Astrocyte of the hippocampus (primary cell): Measurements from ENCODE around the gene RFLNA.

Experiments used
- DNase-seq: peaks from one replicate; pipeline ENCODE4 v3.0.0; 2011; ENCODE audit warnings: low read depth, low spot score

Gene RFLNA

DNA sequence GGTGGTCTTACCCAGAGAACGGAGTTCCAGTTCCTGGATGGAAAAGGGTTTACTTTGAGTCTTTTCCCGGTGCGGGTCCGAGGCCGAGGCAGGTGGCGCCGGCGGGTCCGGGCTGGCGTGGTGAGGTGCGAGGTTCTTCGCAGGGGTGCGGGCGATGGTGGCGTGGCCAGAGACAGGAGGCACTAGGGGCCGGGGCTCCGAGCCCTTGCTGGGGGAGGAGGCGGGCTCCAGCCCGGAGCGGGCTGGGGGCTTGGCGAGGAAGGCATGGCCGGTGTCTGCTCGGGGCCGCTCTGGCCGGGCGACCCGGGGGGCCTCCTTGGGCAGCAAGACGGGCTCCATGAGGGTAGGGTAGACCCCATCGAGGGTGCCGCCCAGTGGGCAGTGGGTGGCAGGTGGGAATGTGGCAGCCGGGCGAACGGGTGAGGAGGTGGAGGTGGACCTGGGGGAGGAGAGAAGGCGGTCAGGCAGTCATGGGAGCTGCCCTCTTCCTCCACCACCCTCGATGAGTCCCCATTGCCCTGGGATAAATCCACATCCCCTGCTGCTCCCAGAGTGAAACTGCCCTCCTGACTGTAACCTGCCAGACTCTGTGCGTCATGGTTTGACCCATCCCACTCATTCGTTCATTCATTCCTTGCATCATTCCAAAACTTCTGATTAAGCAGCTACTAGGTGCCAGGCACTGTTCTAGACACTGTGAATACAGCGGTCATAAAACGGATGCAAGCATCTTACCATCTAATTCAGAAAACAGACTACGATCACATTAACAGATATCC is 42.0 kb downstream of the RFLNA start:
- DNase-seq, result no peak

DNA sequence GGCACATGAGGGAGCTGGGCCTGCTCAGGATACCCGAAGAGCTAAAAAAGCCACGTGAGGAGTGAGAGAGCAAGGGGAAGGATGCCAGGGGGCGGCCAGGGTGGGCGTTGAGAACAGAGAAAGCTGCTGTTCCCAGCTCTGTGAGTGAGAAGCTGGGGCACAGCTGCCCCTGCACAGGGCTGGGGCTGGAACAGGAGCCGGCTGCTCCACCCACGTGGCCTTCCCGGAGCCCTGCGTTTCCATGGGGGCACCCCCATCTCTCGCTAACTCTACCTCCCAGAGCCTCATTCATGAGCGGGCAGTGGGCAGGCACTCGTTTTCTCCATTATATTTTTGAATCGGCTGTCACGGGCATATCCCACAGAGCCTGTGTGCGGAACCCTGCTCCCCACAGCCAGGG is 42.7 kb downstream of the RFLNA start:
- DNase-seq, result no peak

DNA sequence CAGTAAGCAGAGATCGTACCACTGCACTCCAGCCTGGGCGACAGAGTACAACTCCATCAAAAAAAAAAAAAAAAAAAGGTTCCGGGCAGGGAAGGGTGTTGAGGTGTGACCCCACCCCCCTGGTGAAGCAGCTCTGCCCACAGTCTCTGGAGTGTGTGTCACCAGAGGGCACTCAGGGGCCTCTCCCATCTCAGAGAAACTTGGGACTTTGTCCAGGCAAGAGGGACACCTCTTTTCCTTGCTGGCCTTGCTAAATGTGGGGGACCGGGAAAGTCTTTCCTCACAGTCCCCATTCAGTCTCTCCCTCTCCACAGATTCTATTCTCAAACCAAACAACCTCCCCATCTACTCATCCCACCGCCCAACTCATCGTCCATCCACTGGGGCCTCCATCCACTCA is 43.6 kb downstream of the RFLNA start:
- DNase-seq, result no peak

DNA sequence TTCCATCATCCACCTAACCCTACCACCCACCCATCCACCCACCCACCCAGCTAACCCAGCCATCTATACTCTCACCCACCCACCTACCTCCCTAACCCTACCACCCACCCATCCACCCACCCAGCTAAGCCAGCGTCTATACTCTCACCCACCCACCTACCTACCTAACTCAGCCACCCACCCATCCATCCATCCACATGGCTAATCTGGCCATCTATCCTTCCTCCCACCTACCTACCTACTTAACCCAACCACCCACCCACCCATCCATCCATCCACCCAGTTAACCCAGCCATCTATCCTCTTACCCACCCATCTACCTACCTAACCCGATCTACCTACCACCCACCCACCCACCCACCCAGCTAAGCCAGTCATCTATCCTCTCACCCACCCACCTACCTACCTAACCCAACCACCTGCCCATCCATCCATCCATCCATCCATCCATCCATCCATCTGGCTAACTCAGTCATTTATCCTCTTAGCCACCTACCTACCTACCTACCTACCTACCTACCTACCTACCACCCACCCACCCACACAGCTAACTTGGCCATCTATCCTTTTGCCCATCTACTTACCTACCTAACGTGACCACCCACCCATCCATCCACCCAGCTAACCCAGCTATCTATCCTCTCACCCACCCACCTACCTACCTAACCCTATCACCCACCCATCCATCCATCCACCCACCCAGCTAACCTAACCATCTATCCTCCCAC is 44.1 kb downstream of the RFLNA start:
- no peak for DNase-seq

DNA sequence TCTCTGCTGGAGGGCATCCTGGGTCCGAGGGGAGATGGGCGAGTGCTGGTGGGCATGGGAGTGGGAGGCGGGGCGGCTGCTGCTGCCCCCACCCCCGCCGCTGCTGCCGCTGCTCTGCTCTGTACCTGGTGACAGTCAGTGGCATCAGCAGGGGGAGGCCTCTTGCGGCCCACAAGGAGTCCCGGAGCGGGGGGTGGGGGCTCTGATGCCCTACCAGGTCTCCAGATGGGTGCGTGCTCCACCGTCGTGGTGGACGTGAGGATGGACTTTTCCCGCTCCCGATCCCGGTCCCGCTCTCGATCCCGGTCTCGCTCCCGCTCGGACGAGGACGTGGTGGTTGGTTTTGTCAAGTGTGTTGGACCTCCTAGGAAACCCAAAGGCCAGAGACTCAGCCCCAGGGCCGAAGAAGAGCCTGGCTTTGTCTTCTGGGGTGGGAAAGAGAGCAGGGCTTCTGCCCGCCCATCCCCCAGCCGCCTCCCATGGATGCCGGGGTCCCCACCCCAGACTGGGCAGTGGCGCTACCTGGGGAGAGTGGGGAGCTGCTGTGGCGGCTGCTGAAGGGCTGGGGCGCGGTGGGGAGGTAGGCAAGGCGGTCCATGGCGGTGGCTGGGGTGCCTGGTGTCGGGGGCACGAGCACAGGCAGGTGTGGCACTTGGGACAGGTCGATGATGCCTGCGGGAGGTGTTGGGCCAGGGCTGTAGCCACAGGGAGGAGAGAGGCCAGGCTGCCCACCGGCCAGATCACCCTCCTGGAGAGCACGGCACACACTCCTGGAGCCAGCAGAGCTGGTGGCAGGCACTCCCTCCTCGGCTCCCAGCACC is 45.4 kb downstream of the RFLNA start:
- DNase-seq, result no peak

DNA sequence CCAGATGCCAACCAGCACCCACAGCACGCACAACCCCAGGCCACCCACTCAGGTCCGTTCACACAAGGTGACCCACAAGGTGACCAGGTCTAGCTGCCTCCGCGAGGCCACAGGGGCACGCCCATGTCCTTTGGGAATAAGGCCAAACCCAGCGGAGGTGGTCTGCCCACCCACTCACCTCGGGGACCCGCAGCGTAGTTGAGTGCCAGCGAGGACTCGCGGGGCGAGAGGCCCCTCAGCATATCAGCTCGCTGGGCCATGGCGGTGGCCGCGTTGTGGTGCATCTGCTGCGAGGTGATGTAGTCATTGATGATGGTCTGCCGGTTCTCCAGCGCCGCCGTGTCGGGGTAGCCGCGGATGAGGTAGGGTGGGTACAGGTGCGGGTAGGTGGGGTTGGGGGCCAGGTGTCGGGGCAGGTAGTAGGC is 46.8 kb downstream of the RFLNA start:
- no peak for DNase-seq

DNA sequence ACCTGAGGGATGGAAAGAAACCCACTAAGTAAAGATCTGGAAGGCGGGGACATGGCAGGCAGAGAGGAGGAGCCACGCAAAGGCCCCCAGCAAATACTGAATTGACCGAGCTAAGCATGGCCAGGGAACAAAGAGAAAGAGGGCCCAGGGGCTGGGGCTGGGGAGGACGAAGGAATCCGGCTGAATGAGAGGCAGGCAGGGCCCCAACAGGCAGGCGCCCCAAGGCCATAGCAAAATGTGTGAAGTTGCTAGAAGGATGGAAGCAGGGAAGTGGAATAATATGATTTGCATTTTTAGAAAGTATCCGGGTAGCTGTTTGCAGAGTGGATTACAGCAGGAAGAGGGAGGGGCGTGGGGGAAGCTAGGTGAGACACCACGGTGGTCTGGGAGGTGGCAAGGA is 49.1 kb downstream of the RFLNA start:
- DNase-seq, result no peak

DNA sequence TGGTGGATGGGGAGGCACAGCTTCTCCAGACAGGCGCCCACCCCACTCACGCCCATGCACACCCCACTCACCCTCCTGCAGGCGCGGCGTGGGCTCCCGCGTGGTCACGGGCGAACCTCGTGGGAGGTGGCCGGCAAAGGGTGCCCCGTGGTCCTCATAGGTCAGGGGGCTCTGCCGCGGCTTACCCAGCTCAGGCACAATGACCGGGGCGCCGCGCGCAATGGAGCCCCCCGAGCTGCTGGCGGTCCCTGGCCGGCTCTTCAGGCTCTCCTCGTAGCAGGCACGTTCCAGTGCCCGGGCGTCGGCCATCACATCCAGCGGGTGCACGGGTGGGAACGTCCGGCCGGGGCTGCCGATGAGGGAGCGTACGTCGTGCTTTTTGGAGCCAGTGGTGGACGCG is 49.6 kb downstream of the RFLNA start:
- DNase-seq, result no peak

DNA sequence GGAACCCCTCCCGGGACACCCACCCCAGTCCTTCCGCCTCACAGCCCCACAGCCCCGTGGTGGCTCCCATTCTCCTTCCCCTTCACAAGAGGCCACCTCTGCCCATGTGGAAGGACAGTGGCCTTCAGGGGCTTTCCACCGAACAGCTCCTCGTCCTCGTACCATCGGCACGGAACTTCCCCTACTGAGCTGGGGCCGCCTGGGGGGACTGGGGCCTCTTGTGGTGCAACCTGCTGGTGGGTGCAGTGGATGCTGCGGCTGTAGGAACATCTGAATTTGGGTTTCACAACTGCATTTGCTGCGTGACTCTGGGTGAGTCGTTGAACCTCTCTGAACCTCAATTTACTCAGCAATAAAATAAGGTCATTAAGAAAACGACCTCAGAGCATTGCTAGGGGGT is 50.9 kb downstream of the RFLNA start:
- DNase-seq, result no peak

DNA sequence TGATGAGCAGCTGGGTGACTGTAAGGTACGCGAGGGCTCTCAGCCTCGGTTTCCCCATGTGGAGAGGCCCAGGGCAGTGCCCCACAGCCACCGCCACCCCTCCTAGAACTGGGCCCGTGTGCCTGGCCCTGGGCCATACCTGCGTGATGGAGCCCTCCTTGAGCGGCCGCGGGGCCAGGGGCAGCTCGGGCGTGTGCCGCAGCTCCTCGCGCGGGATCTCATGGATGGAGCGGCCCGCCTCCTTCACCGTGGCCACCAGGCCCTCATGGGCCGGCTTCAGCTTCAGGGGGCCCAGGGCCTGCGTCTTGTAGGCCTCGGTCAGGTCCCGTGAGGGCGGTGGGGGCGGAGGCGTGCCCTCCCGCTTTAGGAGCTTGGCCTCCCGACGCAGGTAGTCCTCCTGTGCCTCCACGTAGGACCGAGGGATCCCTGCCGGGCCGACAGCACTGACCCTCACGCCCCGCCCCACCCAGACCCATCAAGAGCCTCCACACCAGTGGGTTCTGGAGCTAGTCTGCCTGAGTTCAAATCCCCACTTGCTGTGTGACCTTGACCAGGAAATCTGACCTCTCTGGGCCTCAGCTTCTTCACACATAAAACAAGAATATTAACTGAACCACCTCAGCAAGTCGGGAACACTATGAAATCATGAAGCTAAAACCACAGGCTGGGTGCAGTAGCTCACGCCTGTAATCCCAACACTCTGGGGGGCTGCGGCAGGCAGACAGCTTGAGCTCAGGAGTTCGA is 51.7 kb downstream of the RFLNA start:
- no peak for DNase-seq

DNA sequence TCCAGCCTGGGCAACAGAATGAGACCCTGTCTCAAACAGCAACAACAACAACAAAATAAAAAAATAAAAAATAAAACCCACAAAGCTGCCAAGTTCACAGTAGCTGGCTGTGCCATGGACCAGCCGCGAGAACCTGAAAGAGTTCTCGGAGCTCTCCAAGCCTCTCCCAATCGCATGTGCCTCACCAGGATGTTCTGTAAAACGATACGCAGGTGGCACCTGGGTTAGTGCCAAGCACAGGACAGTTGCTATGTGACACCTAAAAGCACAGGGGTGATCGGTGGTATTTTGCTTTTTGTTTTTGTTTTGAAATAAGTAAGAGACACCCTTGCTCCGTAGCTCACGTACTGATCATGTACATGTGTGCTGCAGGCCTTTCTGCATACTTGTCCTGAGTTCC is 52.4 kb downstream of the RFLNA start:
- DNase-seq, result no peak

DNA sequence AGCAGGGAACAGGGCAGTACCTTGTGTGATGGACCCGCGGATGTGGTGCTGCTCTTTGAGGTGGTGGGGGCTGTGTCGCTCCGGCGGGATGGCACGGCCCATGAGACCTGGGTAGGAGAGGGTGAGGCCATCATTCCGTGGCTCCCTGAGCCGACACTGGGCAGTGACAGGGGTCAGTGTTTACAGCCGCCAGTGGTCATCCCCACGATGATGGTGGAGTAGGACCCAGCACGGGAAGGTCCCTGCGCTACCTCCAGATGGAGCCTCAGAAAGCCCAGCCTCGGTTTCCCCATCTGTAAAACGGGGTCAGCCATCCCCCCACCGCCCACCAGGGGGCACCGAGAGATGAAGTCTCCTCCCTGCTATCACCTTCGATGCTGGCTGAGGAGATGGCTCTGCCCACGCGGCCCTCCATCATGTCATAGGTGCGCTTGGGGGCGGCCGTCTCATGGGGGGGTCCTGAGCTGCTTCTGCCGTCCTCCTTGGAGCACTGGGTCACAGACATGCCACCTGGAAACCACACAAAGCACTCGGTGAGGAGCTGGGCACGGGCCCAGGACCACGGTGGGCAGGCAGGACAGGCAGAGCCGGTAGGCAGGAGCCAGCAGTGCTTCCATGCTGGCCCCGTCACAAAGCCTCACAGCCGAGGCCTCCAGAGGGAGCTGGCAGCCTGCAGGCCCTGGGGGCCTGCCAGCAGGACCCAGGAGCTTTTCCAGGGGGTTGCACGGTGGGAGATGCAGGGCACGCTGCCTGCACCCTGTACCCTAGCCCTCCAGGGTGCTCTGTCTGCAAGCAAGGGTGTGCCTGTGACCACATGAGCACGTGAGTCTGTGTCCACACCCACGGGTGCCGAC is 53.1 kb downstream of the RFLNA start:
- no peak for DNase-seq

DNA sequence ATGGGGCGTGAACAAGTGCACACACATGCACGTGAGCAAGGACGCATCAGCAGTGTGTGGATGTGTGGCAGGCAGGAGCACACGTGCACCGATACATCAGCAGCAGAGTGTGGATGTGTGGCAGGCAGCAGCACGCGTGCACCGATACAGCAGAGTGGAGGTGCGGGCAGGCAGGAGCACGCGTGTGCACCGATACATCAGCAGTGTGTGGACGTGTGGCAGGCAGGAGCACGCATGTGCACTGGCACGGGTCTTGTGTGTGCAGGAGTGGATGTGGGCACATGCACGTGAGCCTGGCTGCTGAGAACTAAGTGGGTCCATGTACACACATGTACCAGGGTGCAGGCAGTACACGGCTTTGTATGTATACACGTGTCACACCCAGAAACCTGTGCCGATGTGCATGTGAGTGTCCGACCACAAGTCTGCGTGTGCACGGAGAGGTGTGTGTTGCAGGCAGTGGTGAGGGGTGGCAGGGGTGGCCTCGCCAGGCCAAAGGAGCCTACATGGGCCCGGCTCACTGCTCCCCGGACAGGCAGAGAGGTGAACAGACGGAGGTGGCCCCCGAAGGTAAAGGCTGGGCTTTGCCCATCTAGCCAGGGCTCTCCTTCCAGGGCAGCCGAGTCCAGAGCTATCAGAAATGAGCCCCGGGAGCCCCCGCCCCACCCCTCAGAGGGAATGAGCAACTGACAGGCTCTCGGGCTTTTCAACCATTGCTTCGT is 53.9 kb downstream of the RFLNA start:
- DNase-seq, result no peak

DNA sequence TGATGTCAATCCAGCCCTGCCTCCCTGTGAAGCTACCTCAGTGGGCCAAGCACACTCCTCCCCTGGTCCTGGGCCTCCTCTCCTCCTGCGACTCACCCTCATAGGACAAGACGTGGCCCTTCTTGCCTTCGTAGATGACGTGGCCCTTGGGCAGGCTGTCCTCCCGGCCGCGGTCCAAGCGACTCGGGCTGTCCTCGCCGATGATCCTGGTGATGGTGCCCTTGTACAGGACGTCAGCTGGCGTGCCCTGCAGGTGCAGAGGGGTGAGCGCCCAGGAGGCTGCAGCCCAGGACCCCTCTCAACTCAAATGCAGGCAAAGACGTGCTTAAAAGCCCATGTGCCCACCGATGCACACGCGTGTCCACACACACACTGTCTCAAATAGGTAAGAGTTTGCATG is 55.6 kb downstream of the RFLNA start:
- no peak for DNase-seq

DNA sequence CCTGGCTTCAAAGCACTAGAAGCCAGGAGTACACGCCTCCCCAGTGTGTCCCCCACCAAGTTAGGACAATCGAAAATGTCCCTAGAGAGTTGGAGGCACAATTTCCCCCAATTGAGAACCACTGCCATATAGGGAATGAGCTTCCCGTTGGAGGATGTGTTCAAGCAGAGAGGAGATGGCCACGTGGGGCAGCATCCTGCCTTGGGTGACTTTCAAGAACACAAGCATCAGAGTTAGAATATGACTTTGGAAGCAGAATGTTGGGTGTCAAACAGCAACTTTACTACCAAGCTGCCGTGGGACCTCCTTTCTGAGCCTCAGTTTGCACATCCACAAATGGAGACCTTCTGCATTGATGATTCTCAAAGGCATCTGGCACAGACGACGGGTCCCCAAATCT is 56.5 kb downstream of the RFLNA start:
- DNase-seq, result no peak

DNA sequence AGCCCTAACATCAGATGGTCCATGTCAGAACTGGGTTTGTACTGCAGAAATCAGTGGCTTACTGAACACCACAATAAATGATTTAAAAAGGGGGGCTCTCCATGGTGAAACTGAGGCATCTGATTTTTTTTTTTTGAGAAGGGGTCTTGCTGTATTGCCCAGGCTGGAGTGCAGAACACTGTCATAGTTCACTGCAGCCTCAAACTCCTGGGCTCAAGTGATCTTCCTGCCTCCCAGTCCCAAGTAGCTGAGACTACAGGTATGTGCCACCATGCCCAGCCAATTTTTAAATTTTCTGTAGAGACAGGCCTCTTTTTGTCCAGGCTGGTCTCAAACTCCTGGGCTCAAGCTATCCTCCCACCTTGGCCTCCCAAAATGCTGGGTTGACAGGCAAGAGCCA is 57.4 kb downstream of the RFLNA start:
- no peak for DNase-seq

DNA sequence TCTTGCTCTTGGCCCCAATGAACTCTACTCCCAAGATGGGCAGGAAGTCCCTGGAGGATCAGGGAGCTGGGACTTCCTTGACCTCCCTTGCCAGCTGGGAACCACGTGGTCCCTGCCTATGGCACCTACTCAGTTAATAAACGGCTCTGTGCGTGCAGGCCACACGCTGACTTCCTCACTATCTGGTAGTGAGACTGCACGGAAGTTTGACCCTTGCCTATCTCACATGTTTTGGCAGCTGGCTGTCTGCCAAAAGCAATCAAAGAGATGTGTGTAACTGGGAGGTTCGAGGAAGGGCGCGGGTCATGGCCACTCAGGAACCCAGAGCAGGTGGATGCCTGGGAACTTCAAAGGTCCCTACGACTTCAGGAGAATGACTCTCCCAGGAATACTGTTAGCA is 57.9 kb downstream of the RFLNA start:
- no peak for DNase-seq

DNA sequence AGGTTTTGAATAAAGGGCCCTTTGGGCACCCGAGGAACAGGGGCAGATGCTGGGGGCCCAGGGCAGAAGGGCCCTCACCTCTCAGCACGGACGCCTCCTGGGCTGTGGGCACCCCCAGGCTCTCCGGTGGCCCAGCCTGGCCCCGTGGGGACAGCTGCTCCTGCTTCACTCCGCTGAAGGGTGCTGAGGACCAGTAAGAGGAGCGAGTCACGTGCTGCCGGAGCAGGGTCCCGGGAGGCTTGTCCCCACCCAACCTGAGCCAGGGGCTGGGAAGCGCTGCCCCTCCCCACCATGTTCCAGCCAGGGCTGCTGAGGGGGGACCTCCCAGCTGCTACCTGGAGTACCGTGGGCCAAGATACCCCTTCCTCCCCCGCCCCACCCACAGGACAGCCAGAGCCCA is 59.5 kb downstream of the RFLNA start:
- no peak for DNase-seq

DNA sequence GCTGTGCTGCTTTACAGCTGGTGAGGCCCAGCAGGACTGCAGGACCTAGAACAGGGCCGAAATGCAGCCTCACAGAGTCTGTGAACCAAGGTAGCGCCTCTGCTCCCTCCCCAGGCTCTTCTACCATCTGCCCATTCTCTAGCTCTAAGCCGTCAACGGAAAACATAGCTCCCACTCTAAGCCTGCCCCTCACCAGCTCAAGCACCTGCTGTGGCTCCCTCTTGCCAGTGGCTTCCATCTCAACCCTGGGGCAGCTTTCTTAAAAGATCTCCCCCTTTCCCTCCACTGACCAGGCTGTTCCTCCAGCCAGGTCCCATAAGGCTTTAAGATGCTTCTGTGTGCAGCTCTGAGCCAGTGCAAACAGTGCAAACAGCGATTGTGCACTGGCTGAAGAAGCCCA is 61.3 kb downstream of the RFLNA start:
- DNase-seq, result no peak

DNA sequence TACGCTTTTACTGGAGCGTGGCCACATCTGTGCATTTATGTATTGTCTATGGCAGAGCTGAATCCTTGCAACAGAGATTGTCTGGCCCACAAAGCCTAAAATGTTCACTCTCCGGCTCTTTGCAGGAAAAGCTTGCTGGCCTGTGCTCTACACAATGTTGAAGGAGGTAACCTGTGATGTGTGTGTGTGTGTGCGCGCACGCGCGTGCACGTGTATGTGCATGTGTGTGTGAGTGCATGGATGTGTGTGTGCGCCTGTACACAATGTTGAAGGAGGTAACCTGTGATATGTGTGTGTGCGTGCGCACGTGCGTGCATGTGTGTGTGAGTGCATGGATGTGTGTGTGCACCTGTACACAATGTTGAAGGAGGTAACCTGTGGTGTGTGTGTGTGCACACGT is 62.7 kb downstream of the RFLNA start:
- no peak for DNase-seq
